ENCODE data around the gene ZNF350. TPM values are rescaled to one million over a fixed set of nuclear protein-coding genes. Genes with fewer than 3 reads are reported as not detected.
A peak's percentile ranks its signal among the peaks of the same experiment; 100 is the strongest.

The ZNF350 gene
- total RNA-seq, 2 experiments from 2014 or later = 11.3 to 11.4 TPM

- no peak for DNase-seq
- no peak overlapping the region for H3K27ac Mint-ChIP-seq
- peaks cover 85% of the 10 kb centered on the region for H3K9me3 Mint-ChIP-seq
- no peak overlapping the region for H3K4me3 Mint-ChIP-seq
- H3K4me1 Mint-ChIP-seq = no peaks in the 10 kb centered on the region
- H3K36me3 Mint-ChIP-seq = peaks cover 81% of the 10 kb centered on the region
- H3K27me3 Mint-ChIP-seq = no peaks in the 10 kb centered on the region
Observed at GRCh38 chr19:51944798-51945552, 41.7 kb downstream of the ZNF350 start.

- H3K4me1 Mint-ChIP-seq = no peaks in the 10 kb centered on the region
- H3K36me3 Mint-ChIP-seq = peaks cover 96% of the 10 kb centered on the region
- H3K27me3 Mint-ChIP-seq = no peaks in the 10 kb centered on the region
- H3K27ac Mint-ChIP-seq = no peak overlapping the region
- peaks cover 67% of the 10 kb centered on the region for H3K9me3 Mint-ChIP-seq
- no peak overlapping the region for H3K4me3 Mint-ChIP-seq
- DNase-seq = no peak
Observed at GRCh38 chr19:51938936-51939335, 47.7 kb downstream of the ZNF350 start.

GRCh38 chr19:51931921-51932320 is 54.7 kb downstream of the ZNF350 start:
- Mint-ChIP-seq H3K4me3 (no peak overlapping the region), H3K27me3 (no peaks in the 10 kb centered on the region), H3K27ac (no peak overlapping the region), H3K36me3 (peaks cover 86% of the 10 kb centered on the region), H3K4me1 (peaks cover 8% of the 10 kb centered on the region), H3K9me3 (peaks cover 45% of the 10 kb centered on the region)
- no peak for DNase-seq

GRCh38 chr19:51927859-51928258 is 58.8 kb downstream of the ZNF350 start:
- H3K27me3 Mint-ChIP-seq = no peaks in the 10 kb centered on the region
- peaks cover 64% of the 10 kb centered on the region for H3K9me3 Mint-ChIP-seq
- H3K4me1 Mint-ChIP-seq = peaks cover 14% of the 10 kb centered on the region

GRCh38 chr19:51926784-51927741 is 59.6 kb downstream of the ZNF350 start, which contains the start of gene ZNF613:
ZNF613 (plus strand) TSS chr19:51927472; CDS start chr19:51936221, 8,749 bp downstream.
- Mint-ChIP-seq H3K36me3 (peaks cover 63% of the 10 kb centered on the region), H3K4me3 (peak within 1 kb of the TSS; percentile 97), H3K27ac (peak within 1 kb of the TSS; percentile 94), H3K4me1 (peaks cover 14% of the 10 kb centered on the region), H3K9me3 (peaks cover 67% of the 10 kb centered on the region), H3K27me3 (no peaks in the 10 kb centered on the region)
- peak; percentile 79 for DNase-seq

More at GRCh38 chr19:51927859-51928258, 58.8 kb downstream of the ZNF350 start:
- Mint-ChIP-seq H3K36me3 (peaks cover 67% of the 10 kb centered on the region), H3K4me3 (peak overlapping the region; percentile 97), H3K27ac (peak overlapping the region; percentile 94)
- DNase-seq = no peak

GRCh38 chr19:51926426-51926783 is 60.2 kb downstream of the ZNF350 start:
- H3K4me3 Mint-ChIP-seq = peak overlapping the region; percentile 97
- peaks cover 14% of the 10 kb centered on the region for H3K4me1 Mint-ChIP-seq
- H3K9me3 Mint-ChIP-seq = peaks cover 70% of the 10 kb centered on the region
- H3K27ac Mint-ChIP-seq = peak overlapping the region; percentile 94
- no peaks in the 10 kb centered on the region for H3K27me3 Mint-ChIP-seq
- H3K36me3 Mint-ChIP-seq = peaks cover 60% of the 10 kb centered on the region
- DNase-seq = no peak

DNA sequence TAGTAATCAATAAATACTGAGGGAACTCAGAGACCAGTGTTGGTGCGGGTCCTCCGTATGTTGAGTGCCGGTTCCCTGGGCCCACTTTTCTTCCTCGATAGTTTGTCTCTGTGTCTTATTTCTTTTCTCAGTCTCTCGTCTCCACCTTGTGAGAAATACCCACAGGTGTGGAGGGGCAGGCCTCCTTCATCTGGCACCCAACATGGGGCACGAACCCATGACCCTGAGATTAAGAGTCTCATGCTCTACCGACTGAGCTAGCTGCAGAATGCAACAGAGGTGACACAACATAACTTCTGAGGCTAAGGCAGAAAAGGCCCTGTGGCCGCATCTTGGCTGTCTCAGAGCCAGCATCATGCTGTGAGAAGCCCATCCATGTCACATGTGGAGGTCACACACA is 64.7 kb downstream of the ZNF350 start:
- Mint-ChIP-seq H3K4me1 (peaks cover 6% of the 10 kb centered on the region), H3K9me3 (peaks cover 74% of the 10 kb centered on the region), H3K27ac (no peak overlapping the region), H3K4me3 (no peak overlapping the region), H3K27me3 (no peaks in the 10 kb centered on the region), H3K36me3 (peaks cover 37% of the 10 kb centered on the region)
- no peak for DNase-seq

DNA sequence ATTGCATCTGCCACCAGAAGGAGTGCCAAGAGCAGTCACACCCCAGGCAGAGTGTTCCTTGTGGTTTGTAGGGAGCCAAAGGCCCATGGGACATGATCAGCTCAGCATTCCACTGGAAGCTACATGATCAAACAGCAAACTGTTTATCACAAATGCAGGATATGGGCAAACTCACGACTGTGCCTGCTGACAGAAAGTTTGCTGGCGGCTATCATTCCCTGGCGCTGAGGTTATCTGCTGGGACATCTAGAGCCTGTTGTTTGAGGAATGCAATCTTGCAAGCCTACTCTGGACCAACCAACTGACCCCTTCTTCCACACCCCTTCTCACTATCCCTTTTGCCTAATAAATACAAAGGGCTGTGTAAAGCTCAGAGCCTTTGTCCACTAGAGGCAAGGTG is 67.0 kb downstream of the ZNF350 start:
- Mint-ChIP-seq H3K4me3 (no peak overlapping the region), H3K27me3 (no peaks in the 10 kb centered on the region), H3K9me3 (peaks cover 74% of the 10 kb centered on the region), H3K4me1 (no peaks in the 10 kb centered on the region), H3K27ac (no peak overlapping the region), H3K36me3 (peaks cover 31% of the 10 kb centered on the region)
- DNase-seq = no peak

- Mint-ChIP-seq H3K9me3 (peaks cover 64% of the 10 kb centered on the region), H3K27ac (no peak overlapping the region), H3K27me3 (no peaks in the 10 kb centered on the region), H3K4me1 (no peaks in the 10 kb centered on the region), H3K4me3 (no peak overlapping the region), H3K36me3 (peaks cover 25% of the 10 kb centered on the region)
- no peak for DNase-seq
Observed at GRCh38 chr19:51916167-51916566, 70.5 kb downstream of the ZNF350 start.

- Mint-ChIP-seq H3K4me1 (no peaks in the 10 kb centered on the region), H3K27ac (no peak overlapping the region), H3K36me3 (peaks cover 22% of the 10 kb centered on the region), H3K9me3 (peaks cover 58% of the 10 kb centered on the region), H3K4me3 (no peak overlapping the region), H3K27me3 (no peaks in the 10 kb centered on the region)
- DNase-seq = no peak
Observed at GRCh38 chr19:51915324-51915867, 71.2 kb downstream of the ZNF350 start.

Other genes starting within 250 kb of the ZNF350 start
- gene FPR1, start 235.0 kb downstream of the ZNF350 start, total RNA-seq = not detected
- not detected for gene FPR2, start 225.7 kb downstream of the ZNF350 start, total RNA-seq
- not detected for gene FPR3, start 191.7 kb downstream of the ZNF350 start, total RNA-seq
- gene ZNF577, start 98.9 kb downstream of the ZNF350 start, total RNA-seq = 1 to 10 TPM; 4.5 to 4.8 TPM
- gene ZNF649, start 81.8 kb downstream of the ZNF350 start, total RNA-seq = 10 to 100 TPM; 12.1 to 12.2 TPM
- 1 to 10 TPM; 4.3 to 4.5 TPM for gene ZNF613, start 59.4 kb downstream of the ZNF350 start, total RNA-seq
- gene ZNF615, start 21.4 kb upstream of the ZNF350 start, total RNA-seq = 1 to 10 TPM; 8.4 to 8.5 TPM
- 10 to 100 TPM; 15.4 to 17.4 TPM for gene ZNF614, start 41.5 kb upstream of the ZNF350 start, total RNA-seq
- 10 to 100 TPM; 13.7 to 14.9 TPM for gene ZNF432, start 62.0 kb upstream of the ZNF350 start, total RNA-seq
- gene ZNF841, start 108.9 kb upstream of the ZNF350 start, total RNA-seq = 10 to 100 TPM; 16.4 to 17.9 TPM
- 1 to 10 TPM; 9.0 to 9.5 TPM for gene ZNF616, start 153.1 kb upstream of the ZNF350 start, total RNA-seq
- 10 to 100 TPM; 10.0 to 12.0 TPM for gene ZNF836, start 184.8 kb upstream of the ZNF350 start, total RNA-seq
- 100 to 1,000 TPM; 222 to 244 TPM for gene PPP2R1A, start 203.2 kb upstream of the ZNF350 start, total RNA-seq